ENCODE data around the gene PCK2.

The PCK2 gene

DNA sequence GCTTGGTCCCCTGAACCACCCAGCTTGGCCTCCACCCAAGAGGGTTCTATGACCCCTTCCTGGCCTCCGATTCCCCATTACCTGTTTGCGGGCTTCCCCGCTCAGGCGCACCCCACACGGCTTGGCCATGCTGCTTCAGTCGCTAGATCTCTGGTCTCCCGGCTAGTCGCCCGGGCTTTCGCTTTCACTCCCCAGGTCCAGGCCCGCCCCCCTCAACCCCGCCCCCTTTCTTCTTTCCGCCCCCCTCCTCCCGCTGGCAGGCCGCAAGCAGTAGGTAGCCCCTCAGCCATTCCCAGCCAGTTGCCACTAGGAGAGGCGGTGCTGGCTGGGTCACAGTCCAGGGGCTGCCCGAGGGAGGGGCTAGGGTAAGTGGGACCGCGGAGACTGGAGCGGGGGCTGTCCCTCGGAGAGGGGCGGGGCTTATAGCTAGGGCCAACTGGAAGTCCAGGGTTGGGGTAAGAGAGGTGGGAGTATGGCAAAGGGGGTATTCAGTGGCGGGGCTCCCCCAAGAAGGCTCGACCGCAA lies 52.4 kb downstream of the PCK2 start, which contains the start of gene PSME2 (continued):
- no peak for TF ChIP-seq ZNF530 (tag by site-specific recombination; IDR thresholded peaks at IDR 0.05; ENCODE audit: low read depth)
- TF ChIP-seq KLF16 (tag by site-specific recombination; IDR thresholded peaks at IDR 0.05), result peak; percentile 81
- TF ChIP-seq, protein P1, sequence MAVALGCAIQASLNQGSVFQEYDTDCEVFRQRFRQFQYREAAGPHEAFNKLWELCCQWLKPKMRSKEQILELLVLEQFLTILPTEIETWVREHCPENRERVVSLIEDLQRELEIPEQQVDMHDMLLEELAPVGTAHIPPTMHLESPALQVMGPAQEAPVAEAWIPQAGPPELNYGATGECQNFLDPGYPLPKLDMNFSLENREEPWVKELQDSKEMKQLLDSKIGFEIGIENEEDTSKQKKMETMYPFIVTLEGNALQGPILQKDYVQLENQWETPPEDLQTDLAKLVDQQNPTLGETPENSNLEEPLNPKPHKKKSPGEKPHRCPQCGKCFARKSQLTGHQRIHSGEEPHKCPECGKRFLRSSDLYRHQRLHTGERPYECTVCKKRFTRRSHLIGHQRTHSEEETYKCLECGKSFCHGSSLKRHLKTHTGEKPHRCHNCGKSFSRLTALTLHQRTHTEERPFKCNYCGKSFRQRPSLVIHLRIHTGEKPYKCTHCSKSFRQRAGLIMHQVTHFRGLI (tag by site-specific recombination; IDR thresholded peaks at IDR 0.05), result no peak
- no peak for TF ChIP-seq ZNF510 (tag by site-specific recombination; IDR thresholded peaks at IDR 0.05; ENCODE audit: insufficient replicate concordance)
- no peak for TF ChIP-seq ZNF558 (tag by site-specific recombination; IDR thresholded peaks at IDR 0.05)
- no peak for TF ChIP-seq ZNF23 (tag by site-specific recombination; IDR thresholded peaks at IDR 0.05; ENCODE audit: borderline replicate concordance)
- no peak for TF ChIP-seq ZNF433 (tag by site-specific recombination; IDR thresholded peaks at IDR 0.05; ENCODE audit: low read depth)
- TF ChIP-seq ZNF626 (tag by site-specific recombination; IDR thresholded peaks at IDR 0.05), result no peak
- TF ChIP-seq ZNF114 (tag by site-specific recombination; IDR thresholded peaks at IDR 0.05), result no peak
- no peak for TF ChIP-seq ZNF214 (tag by site-specific recombination; IDR thresholded peaks at IDR 0.05; ENCODE audit: borderline replicate concordance)
- no peak for TF ChIP-seq ZNF274 (IDR thresholded peaks at IDR 0.05; ENCODE audit: low read length)
- TF ChIP-seq ZNF274 (tag by site-specific recombination; IDR thresholded peaks at IDR 0.05; ENCODE audit: borderline replicate concordance), result no peak
- TF ChIP-seq, protein P2, sequence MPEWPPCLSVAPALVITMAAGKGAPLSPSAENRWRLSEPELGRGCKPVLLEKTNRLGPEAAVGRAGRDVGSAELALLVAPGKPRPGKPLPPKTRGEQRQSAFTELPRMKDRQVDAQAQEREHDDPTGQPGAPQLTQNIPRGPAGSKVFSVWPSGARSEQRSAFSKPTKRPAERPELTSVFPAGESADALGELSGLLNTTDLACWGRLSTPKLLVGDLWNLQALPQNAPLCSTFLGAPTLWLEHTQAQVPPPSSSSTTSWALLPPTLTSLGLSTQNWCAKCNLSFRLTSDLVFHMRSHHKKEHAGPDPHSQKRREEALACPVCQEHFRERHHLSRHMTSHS (tag by site-specific recombination; IDR thresholded peaks at IDR 0.05), result no peak
- no peak for TF ChIP-seq ZNF202 (tag by site-specific recombination; IDR thresholded peaks at IDR 0.05; ENCODE audit: borderline replicate concordance)
- TF ChIP-seq ZNF776 (tag by site-specific recombination; IDR thresholded peaks at IDR 0.05; ENCODE audit: borderline replicate concordance), result no peak
- TF ChIP-seq, protein P3, sequence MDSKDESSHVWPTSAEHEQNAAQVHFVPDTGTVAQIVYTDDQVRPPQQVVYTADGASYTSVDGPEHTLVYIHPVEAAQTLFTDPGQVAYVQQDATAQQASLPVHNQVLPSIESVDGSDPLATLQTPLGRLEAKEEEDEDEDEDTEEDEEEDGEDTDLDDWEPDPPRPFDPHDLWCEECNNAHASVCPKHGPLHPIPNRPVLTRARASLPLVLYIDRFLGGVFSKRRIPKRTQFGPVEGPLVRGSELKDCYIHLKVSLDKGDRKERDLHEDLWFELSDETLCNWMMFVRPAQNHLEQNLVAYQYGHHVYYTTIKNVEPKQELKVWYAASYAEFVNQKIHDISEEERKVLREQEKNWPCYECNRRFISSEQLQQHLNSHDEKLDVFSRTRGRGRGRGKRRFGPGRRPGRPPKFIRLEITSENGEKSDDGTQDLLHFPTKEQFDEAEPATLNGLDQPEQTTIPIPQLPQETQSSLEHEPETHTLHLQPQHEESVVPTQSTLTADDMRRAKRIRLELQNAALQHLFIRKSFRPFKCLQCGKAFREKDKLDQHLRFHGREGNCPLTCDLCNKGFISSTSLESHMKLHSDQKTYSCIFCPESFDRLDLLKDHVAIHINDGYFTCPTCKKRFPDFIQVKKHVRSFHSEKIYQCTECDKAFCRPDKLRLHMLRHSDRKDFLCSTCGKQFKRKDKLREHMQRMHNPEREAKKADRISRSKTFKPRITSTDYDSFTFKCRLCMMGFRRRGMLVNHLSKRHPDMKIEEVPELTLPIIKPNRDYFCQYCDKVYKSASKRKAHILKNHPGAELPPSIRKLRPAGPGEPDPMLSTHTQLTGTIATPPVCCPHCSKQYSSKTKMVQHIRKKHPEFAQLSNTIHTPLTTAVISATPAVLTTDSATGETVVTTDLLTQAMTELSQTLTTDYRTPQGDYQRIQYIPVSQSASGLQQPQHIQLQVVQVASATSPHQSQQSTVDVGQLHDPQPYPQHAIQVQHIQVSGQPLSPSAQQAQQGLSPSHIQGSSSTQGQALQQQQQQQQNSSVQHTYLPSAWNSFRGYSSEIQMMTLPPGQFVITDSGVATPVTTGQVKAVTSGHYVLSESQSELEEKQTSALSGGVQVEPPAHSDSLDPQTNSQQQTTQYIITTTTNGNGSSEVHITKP (tag by site-specific recombination; IDR thresholded peaks at IDR 0.05), result peak; percentile 89; the same call in 1 of the 2 replicates
- no peak for TF ChIP-seq ZNF830 (tag by site-specific recombination; IDR thresholded peaks at IDR 0.05; ENCODE audit: low read depth)
- no peak for TF ChIP-seq ZNF169 (tag by site-specific recombination; IDR thresholded peaks at IDR 0.05)
- TF ChIP-seq ZNF341 (tag by site-specific recombination; IDR thresholded peaks at IDR 0.05; ENCODE audit: low read depth), result peak; percentile 98
- TF ChIP-seq OVOL3 (tag by site-specific recombination; IDR thresholded peaks at IDR 0.05), result no peak
- TF ChIP-seq ZBTB7A (tag by site-specific recombination; IDR thresholded peaks at IDR 0.05; ENCODE audit: low read depth), result no peak
- peak; percentile 67 for TF ChIP-seq KLF9 (tag by site-specific recombination; IDR thresholded peaks at IDR 0.05; ENCODE audit: low read depth)
- TF ChIP-seq, protein P4, sequence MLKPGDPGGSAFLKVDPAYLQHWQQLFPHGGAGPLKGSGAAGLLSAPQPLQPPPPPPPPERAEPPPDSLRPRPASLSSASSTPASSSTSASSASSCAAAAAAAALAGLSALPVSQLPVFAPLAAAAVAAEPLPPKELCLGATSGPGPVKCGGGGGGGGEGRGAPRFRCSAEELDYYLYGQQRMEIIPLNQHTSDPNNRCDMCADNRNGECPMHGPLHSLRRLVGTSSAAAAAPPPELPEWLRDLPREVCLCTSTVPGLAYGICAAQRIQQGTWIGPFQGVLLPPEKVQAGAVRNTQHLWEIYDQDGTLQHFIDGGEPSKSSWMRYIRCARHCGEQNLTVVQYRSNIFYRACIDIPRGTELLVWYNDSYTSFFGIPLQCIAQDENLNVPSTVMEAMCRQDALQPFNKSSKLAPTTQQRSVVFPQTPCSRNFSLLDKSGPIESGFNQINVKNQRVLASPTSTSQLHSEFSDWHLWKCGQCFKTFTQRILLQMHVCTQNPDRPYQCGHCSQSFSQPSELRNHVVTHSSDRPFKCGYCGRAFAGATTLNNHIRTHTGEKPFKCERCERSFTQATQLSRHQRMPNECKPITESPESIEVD (tag by site-specific recombination; IDR thresholded peaks at IDR 0.05), result no peak
- no peak for TF ChIP-seq YY2 (tag by site-specific recombination; IDR thresholded peaks at IDR 0.05)
- TF ChIP-seq, protein P5, sequence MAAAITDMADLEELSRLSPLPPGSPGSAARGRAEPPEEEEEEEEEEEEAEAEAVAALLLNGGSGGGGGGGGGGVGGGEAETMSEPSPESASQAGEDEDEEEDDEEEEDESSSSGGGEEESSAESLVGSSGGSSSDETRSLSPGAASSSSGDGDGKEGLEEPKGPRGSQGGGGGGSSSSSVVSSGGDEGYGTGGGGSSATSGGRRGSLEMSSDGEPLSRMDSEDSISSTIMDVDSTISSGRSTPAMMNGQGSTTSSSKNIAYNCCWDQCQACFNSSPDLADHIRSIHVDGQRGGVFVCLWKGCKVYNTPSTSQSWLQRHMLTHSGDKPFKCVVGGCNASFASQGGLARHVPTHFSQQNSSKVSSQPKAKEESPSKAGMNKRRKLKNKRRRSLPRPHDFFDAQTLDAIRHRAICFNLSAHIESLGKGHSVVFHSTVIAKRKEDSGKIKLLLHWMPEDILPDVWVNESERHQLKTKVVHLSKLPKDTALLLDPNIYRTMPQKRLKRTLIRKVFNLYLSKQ (tag by site-specific recombination; IDR thresholded peaks at IDR 0.05; ENCODE audit: borderline replicate concordance), result no peak
- peak; percentile 40; the same call in 1 of the 2 replicates for TF ChIP-seq OSR2 (tag by site-specific recombination; IDR thresholded peaks at IDR 0.05)
- TF ChIP-seq ZNF747 (tag by site-specific recombination; IDR thresholded peaks at IDR 0.05), result no peak
- TF ChIP-seq ZNF623 (tag by site-specific recombination; IDR thresholded peaks at IDR 0.05), result no peak
- TF ChIP-seq BCL11B (tag by site-specific recombination; IDR thresholded peaks at IDR 0.05; ENCODE audit: low read depth), result no peak
- TF ChIP-seq ZNF658 (tag by site-specific recombination; IDR thresholded peaks at IDR 0.05), result no peak
- TF ChIP-seq ZNF621 (tag by site-specific recombination; IDR thresholded peaks at IDR 0.05), result no peak

Measured in HEK293 (cell line).